IMR-90 (cell line): ENCODE data around the gene TXNL1. TPM values are rescaled to one million over a fixed set of nuclear protein-coding genes. Genes with fewer than 3 reads are reported as not detected.

Experiments used
- ATAC-seq: fragments of 200-7000 bp; cut with Tn5 transposase; 2 replicates; pipeline ENCODE4 v1.9.1; 2020; ENCODE audit warnings: low read depth, mild to moderate bottlenecking, moderate library complexity
- BruUV-seq: library from RNA; stranded (reverse); fragments of 400-500 nt; replicated peaks from 2 replicates; lab custom pipeline; 2021; lab: Mats Ljungman, UMichigan
- CTCF ChIA-PET: fragments of 300-600 bp; formaldehyde crosslinking; extraction: SDS; loops from one replicate; lab custom pipeline; 2021; ENCODE audit warnings: antibody characterized with exemption; lab: Yijun Ruan, JAX
- POLR2A ChIA-PET: fragments of 300-600 bp; sonication (Branson Sonifier 250); formaldehyde crosslinking; loops from one replicate; lab custom pipeline; 2022; ENCODE audit warnings: antibody characterized with exemption; ENCODE audit not compliant: unreplicated experiment; lab: Charles Lee
- DNase-seq: peaks from one replicate; pipeline ENCODE4 v3.0.0; 2013
- H2AFZ ChIP-seq: replicated peaks from 2 replicates; pipeline ENCODE3; 2013; ENCODE audit warnings: low read length, mild to moderate bottlenecking; ENCODE audit not compliant: poor library complexity
- H2AK5ac ChIP-seq: 2 replicates; pipeline ENCODE4 v1.6.1; 2013; ENCODE audit warnings: low read depth, low read length, inconsistent platforms
- H2AK9ac ChIP-seq: replicated peaks from 2 replicates; pipeline ENCODE3; 2013; ENCODE audit warnings: mild to moderate bottlenecking, low read depth, low read length, moderate library complexity; ENCODE audit not compliant: poor library complexity
- H2BK120ac ChIP-seq: 2 replicates; pipeline ENCODE4 v1.6.1; 2013; ENCODE audit warnings: low read depth, low read length, inconsistent platforms
- H2BK15ac ChIP-seq: 3 replicates; pipeline ENCODE4 v1.6.1; 2013; ENCODE audit warnings: low read depth, low read length, inconsistent platforms
- H2BK20ac ChIP-seq: 2 replicates; pipeline ENCODE4 v1.6.1; 2013; ENCODE audit warnings: low read depth, mild to moderate bottlenecking, inconsistent platforms, low read length, moderate library complexity
- H2BK5ac ChIP-seq: 2 replicates; pipeline ENCODE4 v1.6.1; 2013; ENCODE audit warnings: mild to moderate bottlenecking, low read depth, low read length, inconsistent platforms; ENCODE audit not compliant: poor library complexity, severe bottlenecking
- H3K14ac ChIP-seq: replicated peaks from 2 replicates; pipeline ENCODE4 v1.6.1; 2013; ENCODE audit warnings: low read depth, low read length, inconsistent platforms
- H3K18ac ChIP-seq: 2 replicates; pipeline ENCODE4 v1.6.1; 2013; ENCODE audit warnings: low read depth, low read length, control low read depth
- H3K23ac ChIP-seq: 2 replicates; pipeline ENCODE4 v1.6.1; 2013; ENCODE audit warnings: low read depth, low read length, inconsistent platforms
- H3K27ac ChIP-seq: 2 replicates; pipeline ENCODE4 v1.5.1; 2013; ENCODE audit warnings: mild to moderate bottlenecking, control low read depth, low read length; ENCODE audit not compliant: insufficient read depth
- H3K27me3 ChIP-seq: 2 replicates; pipeline ENCODE4 v1.6.1; 2013; ENCODE audit warnings: low read length; ENCODE audit not compliant: control insufficient read depth, insufficient read depth
- H3K36me3 ChIP-seq: 2 replicates; pipeline ENCODE4 v1.6.1; 2013; ENCODE audit warnings: low read length, mixed read lengths; ENCODE audit not compliant: control insufficient read depth, insufficient read depth
- H3K4ac ChIP-seq: 2 replicates; pipeline ENCODE4 v1.6.1; 2013; ENCODE audit warnings: low read depth, low read length, inconsistent platforms
- H3K4me1 ChIP-seq: 2 replicates; pipeline ENCODE4 v1.6.1; 2013; ENCODE audit warnings: low read length, mixed read lengths; ENCODE audit not compliant: control insufficient read depth, insufficient read depth
- H3K4me2 ChIP-seq: 2 replicates; pipeline ENCODE4 v1.6.1; 2013; ENCODE audit warnings: low read depth, mild to moderate bottlenecking, control low read depth, low read length, moderate library complexity
- H3K4me3 ChIP-seq: 2 replicates; pipeline ENCODE4 v1.5.1; 2013; ENCODE audit warnings: low read depth, mild to moderate bottlenecking, control low read depth, low read length, moderate library complexity; ENCODE audit not compliant: insufficient read depth
- H3K56ac ChIP-seq: 2 replicates; pipeline ENCODE4 v1.6.1; 2013; ENCODE audit warnings: low read length, inconsistent platforms; ENCODE audit not compliant: insufficient read depth; ENCODE audit errors: extremely low read depth
- H3K79me1 ChIP-seq, 2 experiments: 2 replicates each; pipeline ENCODE4 v1.6.1; 2013; ENCODE audit warnings: low read length in 2 of 2, inconsistent platforms in 1 of 2, low read depth in 1 of 2
- H3K9ac ChIP-seq: 2 replicates; pipeline ENCODE4 v1.6.1; 2013; ENCODE audit warnings: low read depth, low read length, control low read depth
- H3K9me1 ChIP-seq: 2 replicates; pipeline ENCODE4 v1.6.1; 2013; ENCODE audit warnings: low read length, inconsistent platforms; ENCODE audit not compliant: insufficient read depth
- H3K9me3 ChIP-seq: 2 replicates; pipeline ENCODE4 v1.6.1; 2013; ENCODE audit warnings: low read length; ENCODE audit not compliant: control insufficient read depth, insufficient read depth
- H4K20me1 ChIP-seq: 2 replicates; pipeline ENCODE4 v1.6.1; 2013; ENCODE audit warnings: low read length, inconsistent platforms; ENCODE audit not compliant: insufficient read depth
- H4K5ac ChIP-seq: 2 replicates; pipeline ENCODE4 v1.6.1; 2013; ENCODE audit warnings: mild to moderate bottlenecking, low read depth, low read length, control low read depth
- H4K8ac ChIP-seq, 2 experiments: 2 replicates each; pipeline ENCODE4 v1.6.1; 2013; ENCODE audit warnings: low read depth in 2 of 2, low read length in 2 of 2, control low read depth in 1 of 2, inconsistent platforms in 1 of 2
- H4K91ac ChIP-seq: 2 replicates; pipeline ENCODE4 v1.6.1; 2013; ENCODE audit warnings: low read depth, low read length, inconsistent platforms; ENCODE audit not compliant: insufficient read depth
- BHLHE40 ChIP-seq: fragments of 150-350 bp; IDR thresholded peaks from 2 replicates; pipeline ENCODE4 v1.6.1; 2016; ENCODE audit warnings: mild to moderate bottlenecking, low read depth, low read length
- CEBPB ChIP-seq: IDR thresholded peaks from 2 replicates; pipeline ENCODE4 v1.6.1; 2012; ENCODE audit warnings: low read depth, low read length, improper control_type of control experiment
- CHD1 ChIP-seq: IDR thresholded peaks from 2 replicates; pipeline ENCODE4 v1.6.1; 2012; ENCODE audit warnings: low read depth, low read length, improper control_type of control experiment
- FOS ChIP-seq: fragments of 150-350 bp; IDR thresholded peaks from 2 replicates; pipeline ENCODE4 v1.6.1; 2016; ENCODE audit warnings: low read depth, low read length
- MAFK ChIP-seq: IDR thresholded peaks from 2 replicates; pipeline ENCODE4 v1.6.1; 2012; ENCODE audit warnings: low read depth, low read length, improper control_type of control experiment
- MAZ ChIP-seq: IDR thresholded peaks from 2 replicates; pipeline ENCODE4 v1.6.1; 2012; ENCODE audit warnings: low read depth, mild to moderate bottlenecking, low read length, improper control_type of control experiment, moderate library complexity, borderline replicate concordance
- MXI1 ChIP-seq: IDR thresholded peaks from 2 replicates; pipeline ENCODE4 v1.6.1; 2012; ENCODE audit warnings: low read depth, mild to moderate bottlenecking, low read length, moderate library complexity, borderline replicate concordance
- NFE2L2 ChIP-seq: fragments of 150-350 bp; IDR thresholded peaks from 2 replicates; pipeline ENCODE4 v1.6.1; 2016; ENCODE audit warnings: low read depth, mild to moderate bottlenecking, low read length
- POLR2A ChIP-seq: IDR thresholded peaks from 2 replicates; pipeline ENCODE4 v1.6.1; 2012; ENCODE audit warnings: mild to moderate bottlenecking, low read depth, low read length
- RAD21 ChIP-seq: IDR thresholded peaks from 2 replicates; pipeline ENCODE4 v1.6.1; 2012; ENCODE audit warnings: low read length, improper control_type of control experiment
- RCOR1 ChIP-seq: IDR thresholded peaks from 2 replicates; pipeline ENCODE4 v1.6.1; 2012; ENCODE audit warnings: mild to moderate bottlenecking, low read length, improper control_type of control experiment; ENCODE audit not compliant: insufficient replicate concordance
- SMC3 ChIP-seq: fragments of 150-350 bp; IDR thresholded peaks from 2 replicates; pipeline ENCODE4 v1.6.1; 2016; ENCODE audit warnings: low read depth, mild to moderate bottlenecking, antibody characterized with exemption, low read length, moderate library complexity
- WGBS, 2 experiments: methylation state at CpG; one replicate each; pipeline versions ENCODE4 v1.1.5 to v1.1.7; 2013; ENCODE audit warnings: missing lambda C conversion rate in 2 of 2; ENCODE audit not compliant: insufficient read length in 1 of 2; ENCODE audit errors: extremely low coverage in 2 of 2; 5-methylcytosine and 5-hydroxymethylcytosine counted together
- dilution Hi-C: fragments of 300-500 bp; cut with HindIII; formaldehyde crosslinking; loops from one replicate; pipeline ENCODE4 v1.14.3; 2018; ENCODE audit warnings: low sequenced_read_pairs; ENCODE audit not compliant: unreplicated experiment
- in situ Hi-C: fragments of 300-500 bp; cut with MboI; formaldehyde crosslinking; loops from 3 replicates; pipeline ENCODE4 v1.14.3; 2019; ENCODE audit warnings: low sequenced_read_pairs, inconsistent platforms, mixed read lengths
- intact Hi-C: fragments of 100-400 bp; cut with micrococcal nuclease; formaldehyde crosslinking; loops from 2 replicates; pipeline ENCODE4 v1.10.0; 2022
- polyA plus RNA-seq, 3 experiments: library from polyadenylated mRNA; depleted of rRNA; stranded (reverse); fragments of >200 nt; gene quantifications; 2 replicates each; pipeline ENCODE4 v1.2.3, GENCODE V29; 2012; ENCODE audit warnings: low replicate concordance in 1 of 3
- total RNA-seq: library from RNA; depleted of rRNA; stranded (reverse); fragments of >200 nt; gene quantifications from 2 replicates; pipeline ENCODE4 v1.2.3, GENCODE V29; 2012
- TF ChIP-seq, protein P1 (sequence below): fragments of 150-350 bp; IDR thresholded peaks from 2 replicates; pipeline ENCODE4 v1.6.1; 2016; ENCODE audit warnings: low read depth, mild to moderate bottlenecking, low read length, moderate library complexity, borderline replicate concordance
- TF ChIP-seq, protein P2 (sequence below): conservative IDR thresholded peaks from 2 replicates; pipeline ENCODE4 v1.5.1; 2012; ENCODE audit warnings: mild to moderate bottlenecking, low read depth, low read length, improper control_type of control experiment
- TF ChIP-seq, protein P3 (sequence below): fragments of 150-350 bp; IDR thresholded peaks from 2 replicates; pipeline ENCODE4 v1.6.1; 2017; ENCODE audit warnings: mild to moderate bottlenecking, antibody characterized with exemption, low read length, low read depth

TXNL1 gene
- total and polyA plus RNA-seq, 2 of the 4 experiments (the other 2 are of a cell fraction), result 38.7 to 62.5 TPM

DNA sequence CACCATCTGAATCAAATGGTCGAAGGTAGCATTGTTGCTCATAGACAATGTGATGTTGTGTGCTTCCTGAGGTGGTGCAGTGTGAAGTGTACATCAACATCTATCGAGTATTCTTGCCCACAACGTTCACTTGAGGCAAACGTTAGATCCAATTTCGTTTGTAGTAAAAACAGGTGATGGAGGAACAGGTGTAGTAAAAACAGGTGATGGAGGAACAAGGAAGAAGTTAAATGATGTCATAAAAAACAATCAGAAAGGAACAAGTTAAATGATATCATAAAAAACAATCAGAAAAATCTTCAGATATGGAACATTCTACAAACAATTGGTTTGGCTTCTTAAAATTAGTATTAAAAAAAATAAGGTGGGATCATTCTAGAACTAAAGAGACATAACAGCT is 24.1 kb upstream of the TXNL1 start:
- ATAC-seq, result no peak
- no peaks in the 10 kb centered on the region for H3K27me3 ChIP-seq
- H2BK15ac ChIP-seq, result no peak overlapping the region
- H4K91ac ChIP-seq, result no peak overlapping the region
- dilution Hi-C loops (no loop called here), in situ Hi-C loops (no loop called here), intact Hi-C loops (no loop called here)
- peaks cover 3% of the 10 kb centered on the region; the same call in 1 of the 2 replicates for H3K9me1 ChIP-seq
- no peak overlapping the region for H2BK5ac ChIP-seq
- H2AK9ac ChIP-seq, result no peak overlapping the region
- DNase-seq, result no peak
- H4K5ac ChIP-seq, result no peak overlapping the region
- no peak overlapping the region for H3K14ac ChIP-seq
- POLR2A ChIA-PET, result interaction anchor here (0.6 to 1.8 kb wide), 2 partner anchors 11 to 1061 kb away, joined by 3 to 4 read pairs; partner anchors contain the start of gene WDR7
- peaks cover 3% of the 10 kb centered on the region; the same call in 1 of the 2 replicates for H4K20me1 ChIP-seq
- H2AK5ac ChIP-seq, result no peak overlapping the region
- no peaks in the 10 kb centered on the region for H3K4me1 ChIP-seq
- no peak overlapping the region for H3K18ac ChIP-seq
- H2BK20ac ChIP-seq, result no peak overlapping the region
- BruUV-seq, result no TSS peak
- H3K4me2 ChIP-seq, result no peak overlapping the region
- H4K8ac ChIP-seq, result no peak overlapping the region
- no peak overlapping the region for H3K27ac ChIP-seq
- TF ChIP-seq, protein P1, sequence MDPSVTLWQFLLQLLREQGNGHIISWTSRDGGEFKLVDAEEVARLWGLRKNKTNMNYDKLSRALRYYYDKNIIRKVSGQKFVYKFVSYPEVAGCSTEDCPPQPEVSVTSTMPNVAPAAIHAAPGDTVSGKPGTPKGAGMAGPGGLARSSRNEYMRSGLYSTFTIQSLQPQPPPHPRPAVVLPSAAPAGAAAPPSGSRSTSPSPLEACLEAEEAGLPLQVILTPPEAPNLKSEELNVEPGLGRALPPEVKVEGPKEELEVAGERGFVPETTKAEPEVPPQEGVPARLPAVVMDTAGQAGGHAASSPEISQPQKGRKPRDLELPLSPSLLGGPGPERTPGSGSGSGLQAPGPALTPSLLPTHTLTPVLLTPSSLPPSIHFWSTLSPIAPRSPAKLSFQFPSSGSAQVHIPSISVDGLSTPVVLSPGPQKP, result no peak
- TF ChIP-seq MXI1, result no peak
- TF ChIP-seq MAFK, result no peak
- TF ChIP-seq, protein P2, sequence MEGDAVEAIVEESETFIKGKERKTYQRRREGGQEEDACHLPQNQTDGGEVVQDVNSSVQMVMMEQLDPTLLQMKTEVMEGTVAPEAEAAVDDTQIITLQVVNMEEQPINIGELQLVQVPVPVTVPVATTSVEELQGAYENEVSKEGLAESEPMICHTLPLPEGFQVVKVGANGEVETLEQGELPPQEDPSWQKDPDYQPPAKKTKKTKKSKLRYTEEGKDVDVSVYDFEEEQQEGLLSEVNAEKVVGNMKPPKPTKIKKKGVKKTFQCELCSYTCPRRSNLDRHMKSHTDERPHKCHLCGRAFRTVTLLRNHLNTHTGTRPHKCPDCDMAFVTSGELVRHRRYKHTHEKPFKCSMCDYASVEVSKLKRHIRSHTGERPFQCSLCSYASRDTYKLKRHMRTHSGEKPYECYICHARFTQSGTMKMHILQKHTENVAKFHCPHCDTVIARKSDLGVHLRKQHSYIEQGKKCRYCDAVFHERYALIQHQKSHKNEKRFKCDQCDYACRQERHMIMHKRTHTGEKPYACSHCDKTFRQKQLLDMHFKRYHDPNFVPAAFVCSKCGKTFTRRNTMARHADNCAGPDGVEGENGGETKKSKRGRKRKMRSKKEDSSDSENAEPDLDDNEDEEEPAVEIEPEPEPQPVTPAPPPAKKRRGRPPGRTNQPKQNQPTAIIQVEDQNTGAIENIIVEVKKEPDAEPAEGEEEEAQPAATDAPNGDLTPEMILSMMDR, result no peak
- no peak for TF ChIP-seq POLR2A
- no peak for TF ChIP-seq FOS
- TF ChIP-seq CEBPB, result no peak
- TF ChIP-seq SMC3, result no peak
- TF ChIP-seq CHD1, result no peak
- no peak for TF ChIP-seq RCOR1
- TF ChIP-seq, protein P3, sequence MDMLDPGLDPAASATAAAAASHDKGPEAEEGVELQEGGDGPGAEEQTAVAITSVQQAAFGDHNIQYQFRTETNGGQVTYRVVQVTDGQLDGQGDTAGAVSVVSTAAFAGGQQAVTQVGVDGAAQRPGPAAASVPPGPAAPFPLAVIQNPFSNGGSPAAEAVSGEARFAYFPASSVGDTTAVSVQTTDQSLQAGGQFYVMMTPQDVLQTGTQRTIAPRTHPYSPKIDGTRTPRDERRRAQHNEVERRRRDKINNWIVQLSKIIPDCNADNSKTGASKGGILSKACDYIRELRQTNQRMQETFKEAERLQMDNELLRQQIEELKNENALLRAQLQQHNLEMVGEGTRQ, result no peak
- TF ChIP-seq MAZ, result no peak
- no peak for TF ChIP-seq BHLHE40
- no peak for TF ChIP-seq RAD21
- TF ChIP-seq NFE2L2, result no peak
- WGBS, 2 experiments, result 86% methylated on average over 1 of the region's 5 CpGs; no CpG with 5 or more reads in 1 of the 2 experiments
- no peaks in the 10 kb centered on the region for H3K9me3 ChIP-seq
- H3K36me3 ChIP-seq, result no peaks in the 10 kb centered on the region
- no peak overlapping the region for H2AFZ ChIP-seq
- no peak overlapping the region for H3K9ac ChIP-seq
- no peak overlapping the region for H3K56ac ChIP-seq
- H2BK120ac ChIP-seq, result no peak overlapping the region
- no peak overlapping the region for H3K23ac ChIP-seq
- no peak overlapping the region for H3K4me3 ChIP-seq
- H3K79me1 ChIP-seq, result peaks cover 30 to 33% of the 10 kb centered on the region in 2 experiments
- CTCF ChIA-PET, result no interaction called here
- no peak overlapping the region for H3K4ac ChIP-seq
